ENCODE measurements around the gene ADAMTS8.

ADAMTS8 gene

DNA sequence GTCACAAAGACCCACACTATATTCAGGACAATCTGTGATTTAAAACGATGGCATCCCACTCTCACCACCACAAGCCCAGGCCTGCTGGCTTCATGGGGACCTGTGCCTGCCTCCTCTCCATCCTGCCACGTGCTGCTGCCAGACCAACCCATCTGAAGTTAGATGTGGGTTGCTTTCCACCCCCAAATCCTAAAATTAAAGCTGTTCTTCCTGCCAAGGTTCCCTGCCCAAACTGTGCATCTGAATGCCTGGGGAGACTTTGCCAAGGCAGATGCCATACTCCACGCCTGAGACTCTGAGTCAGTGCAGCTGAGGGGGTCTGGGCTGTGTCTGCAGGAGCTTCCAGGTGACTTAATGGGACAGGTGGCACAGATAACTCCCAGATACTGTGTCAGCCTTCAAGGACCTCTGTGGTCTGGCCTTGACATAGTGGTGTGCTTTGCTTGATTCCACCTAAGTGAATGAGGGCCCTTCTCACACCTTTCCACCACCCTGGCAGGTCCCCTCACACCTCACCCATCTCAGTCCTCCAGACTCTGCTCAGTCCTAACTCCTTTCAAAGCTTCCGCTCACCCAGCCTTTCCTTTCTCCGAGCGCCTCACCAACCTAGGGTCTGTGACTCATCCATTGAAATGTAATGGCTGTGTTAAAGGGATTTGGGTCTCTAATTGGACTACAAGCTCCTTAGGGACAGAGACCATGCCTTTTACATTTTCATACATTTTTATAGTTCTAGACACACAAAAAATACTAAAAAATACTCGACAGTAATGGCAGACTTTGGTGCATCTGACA, 18.6 kb downstream of the ADAMTS8 start:
- H3K27ac Mint-ChIP-seq, result no peak overlapping the region
- H3K36me3 Mint-ChIP-seq (ENCODE audit: low read depth), result no peaks in the 10 kb centered on the region
- no peak overlapping the region for H3K4me3 Mint-ChIP-seq
- peaks cover 2% of the 10 kb centered on the region for H3K4me1 Mint-ChIP-seq (ENCODE audit: low read depth)
- DNase-seq, result no peak
- peaks cover 8% of the 10 kb centered on the region for H3K27me3 Mint-ChIP-seq
- H3K9me3 Mint-ChIP-seq, result no peaks in the 10 kb centered on the region

GRCh38 chr11:130408901-130409300, 19.5 kb downstream of the ADAMTS8 start:
- Mint-ChIP-seq H3K27ac (no peak overlapping the region), H3K4me1 (ENCODE audit: low read depth) (no peaks in the 10 kb centered on the region), H3K27me3 (peaks cover 6% of the 10 kb centered on the region), H3K4me3 (no peak overlapping the region), H3K36me3 (ENCODE audit: low read depth) (no peaks in the 10 kb centered on the region), H3K9me3 (no peaks in the 10 kb centered on the region)
- DNase-seq, result no peak

GRCh38 chr11:130408401-130408890, 20.0 kb downstream of the ADAMTS8 start:
- Mint-ChIP-seq H3K4me3 (no peak overlapping the region), H3K27me3 (peaks cover 6% of the 10 kb centered on the region), H3K36me3 (ENCODE audit: low read depth) (no peaks in the 10 kb centered on the region), H3K9me3 (no peaks in the 10 kb centered on the region), H3K4me1 (ENCODE audit: low read depth) (no peaks in the 10 kb centered on the region), H3K27ac (no peak overlapping the region)
- DNase-seq, result no peak

DNA sequence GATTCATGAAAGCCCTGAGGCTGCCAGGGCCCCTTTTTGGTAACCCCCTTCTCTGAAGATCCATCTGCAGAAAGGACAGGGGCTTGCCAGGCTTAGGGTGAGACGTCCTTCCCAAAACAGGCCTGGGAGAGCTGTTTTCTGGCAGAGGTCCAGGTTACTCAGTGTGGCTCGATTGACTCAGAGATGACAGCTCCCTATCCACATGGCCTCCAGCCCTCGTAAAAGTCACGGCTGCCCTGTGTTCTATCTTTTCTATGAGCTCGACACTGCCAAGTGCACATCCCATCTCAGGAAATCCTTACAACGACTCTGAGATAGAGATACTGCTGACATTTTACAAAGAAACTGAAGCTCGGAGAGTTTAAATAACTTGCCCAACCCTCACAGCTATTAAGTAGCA, 20.4 kb downstream of the ADAMTS8 start:
- Mint-ChIP-seq H3K9me3 (no peaks in the 10 kb centered on the region), H3K4me1 (ENCODE audit: low read depth) (no peaks in the 10 kb centered on the region)

GRCh38 chr11:130405428-130405827, 23.0 kb downstream of the ADAMTS8 start:
- Mint-ChIP-seq H3K4me1 (ENCODE audit: low read depth) (peaks cover 8% of the 10 kb centered on the region), H3K27me3 (peaks cover 11% of the 10 kb centered on the region), H3K4me3 (no peak overlapping the region), H3K27ac (no peak overlapping the region), H3K9me3 (no peaks in the 10 kb centered on the region), H3K36me3 (ENCODE audit: low read depth) (no peaks in the 10 kb centered on the region)
- DNase-seq, result no peak

More for the DNA sequence above, 20.4 kb downstream of the ADAMTS8 start:
- DNase-seq, result no peak
- Mint-ChIP-seq H3K36me3 (ENCODE audit: low read depth) (no peaks in the 10 kb centered on the region), H3K4me3 (no peak overlapping the region), H3K27ac (no peak overlapping the region), H3K27me3 (peaks cover 6% of the 10 kb centered on the region)

GRCh38 chr11:130404727-130405126, 23.7 kb downstream of the ADAMTS8 start:
- peaks cover 13% of the 10 kb centered on the region for H3K4me1 Mint-ChIP-seq (ENCODE audit: low read depth)
- no peaks in the 10 kb centered on the region for H3K36me3 Mint-ChIP-seq (ENCODE audit: low read depth)
- H3K9me3 Mint-ChIP-seq, result no peaks in the 10 kb centered on the region
- H3K4me3 Mint-ChIP-seq, result no peak overlapping the region
- no peak overlapping the region for H3K27ac Mint-ChIP-seq
- H3K27me3 Mint-ChIP-seq, result peaks cover 17% of the 10 kb centered on the region
- no peak for DNase-seq

DNA sequence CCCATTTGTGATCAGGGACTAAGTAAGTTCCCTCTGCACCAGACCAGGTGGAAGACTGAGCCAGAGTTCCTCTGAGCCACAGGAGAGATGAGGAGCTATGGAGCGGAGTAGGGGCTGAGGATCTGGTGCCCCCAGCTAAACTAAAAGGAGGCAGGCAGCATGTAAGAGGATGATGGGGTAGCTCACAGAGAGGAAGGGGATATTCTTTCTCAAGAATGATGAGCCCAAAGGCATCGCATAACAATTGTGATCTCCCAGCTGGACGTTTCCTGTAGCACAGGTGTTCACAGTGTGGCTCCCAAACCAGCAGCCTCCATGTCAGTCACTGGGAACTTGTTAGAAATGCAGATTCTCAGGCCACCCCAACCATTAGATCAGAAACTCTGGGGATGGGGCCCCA, 24.4 kb downstream of the ADAMTS8 start:
- Mint-ChIP-seq H3K4me3 (no peak overlapping the region), H3K27me3 (peaks cover 17% of the 10 kb centered on the region), H3K27ac (no peak overlapping the region), H3K36me3 (ENCODE audit: low read depth) (no peaks in the 10 kb centered on the region), H3K9me3 (no peaks in the 10 kb centered on the region), H3K4me1 (ENCODE audit: low read depth) (peaks cover 13% of the 10 kb centered on the region)
- DNase-seq, result no peak

DNA sequence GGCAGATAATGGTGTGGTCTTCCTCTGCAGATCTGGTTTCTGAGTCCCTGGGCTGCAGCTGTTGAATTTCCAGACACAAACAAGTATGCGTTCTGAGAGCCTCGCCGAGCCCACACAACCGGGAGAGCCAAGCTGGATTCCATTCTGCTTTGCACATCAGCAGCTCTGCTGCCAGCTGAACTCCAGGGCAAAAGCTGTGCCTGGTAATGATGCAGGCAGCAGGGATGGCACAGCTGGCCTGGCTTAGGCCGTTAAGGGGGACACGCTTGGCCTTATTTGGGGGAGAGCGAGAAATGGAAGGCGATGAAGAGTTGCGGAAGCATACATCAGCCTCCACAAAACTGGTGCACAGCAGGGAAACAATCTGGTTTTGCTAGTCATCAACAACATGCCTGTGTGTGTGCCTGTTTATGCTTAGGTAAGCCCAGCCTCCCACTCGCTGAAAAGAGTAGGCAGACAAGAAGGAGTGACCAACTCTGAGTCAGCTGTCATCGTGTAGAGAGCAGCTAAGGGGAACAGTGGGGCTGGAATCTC, 25.1 kb downstream of the ADAMTS8 start:
- no peaks in the 10 kb centered on the region for H3K9me3 Mint-ChIP-seq
- DNase-seq, result no peak
- peaks cover 17% of the 10 kb centered on the region for H3K27me3 Mint-ChIP-seq
- H3K36me3 Mint-ChIP-seq (ENCODE audit: low read depth), result no peaks in the 10 kb centered on the region
- H3K27ac Mint-ChIP-seq, result no peak overlapping the region
- H3K4me1 Mint-ChIP-seq (ENCODE audit: low read depth), result peaks cover 13% of the 10 kb centered on the region
- H3K4me3 Mint-ChIP-seq, result no peak overlapping the region

DNA sequence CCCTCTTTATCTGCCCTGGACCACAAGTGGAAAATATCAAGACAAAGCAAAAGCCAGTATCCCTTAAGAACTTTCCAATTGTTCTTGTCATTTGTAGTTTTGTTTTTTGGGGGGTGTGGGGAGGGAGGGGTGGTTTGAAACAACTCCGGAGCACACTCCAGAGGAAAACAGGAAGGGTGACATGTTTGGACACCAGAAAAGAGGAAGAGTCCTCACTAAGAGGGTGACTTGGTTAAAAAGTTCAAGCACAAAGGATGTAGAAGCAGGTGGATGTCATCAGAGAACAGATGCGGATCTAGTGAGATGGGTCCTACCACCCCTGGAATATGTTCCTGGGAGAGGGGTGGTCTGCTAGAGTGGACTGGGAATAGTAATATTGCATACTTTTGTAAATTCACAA, 25.8 kb downstream of the ADAMTS8 start:
- no peak for DNase-seq
- Mint-ChIP-seq H3K9me3 (no peaks in the 10 kb centered on the region), H3K27me3 (peaks cover 21% of the 10 kb centered on the region), H3K27ac (no peak overlapping the region), H3K36me3 (ENCODE audit: low read depth) (no peaks in the 10 kb centered on the region), H3K4me1 (ENCODE audit: low read depth) (peaks cover 13% of the 10 kb centered on the region), H3K4me3 (no peak overlapping the region)

DNA sequence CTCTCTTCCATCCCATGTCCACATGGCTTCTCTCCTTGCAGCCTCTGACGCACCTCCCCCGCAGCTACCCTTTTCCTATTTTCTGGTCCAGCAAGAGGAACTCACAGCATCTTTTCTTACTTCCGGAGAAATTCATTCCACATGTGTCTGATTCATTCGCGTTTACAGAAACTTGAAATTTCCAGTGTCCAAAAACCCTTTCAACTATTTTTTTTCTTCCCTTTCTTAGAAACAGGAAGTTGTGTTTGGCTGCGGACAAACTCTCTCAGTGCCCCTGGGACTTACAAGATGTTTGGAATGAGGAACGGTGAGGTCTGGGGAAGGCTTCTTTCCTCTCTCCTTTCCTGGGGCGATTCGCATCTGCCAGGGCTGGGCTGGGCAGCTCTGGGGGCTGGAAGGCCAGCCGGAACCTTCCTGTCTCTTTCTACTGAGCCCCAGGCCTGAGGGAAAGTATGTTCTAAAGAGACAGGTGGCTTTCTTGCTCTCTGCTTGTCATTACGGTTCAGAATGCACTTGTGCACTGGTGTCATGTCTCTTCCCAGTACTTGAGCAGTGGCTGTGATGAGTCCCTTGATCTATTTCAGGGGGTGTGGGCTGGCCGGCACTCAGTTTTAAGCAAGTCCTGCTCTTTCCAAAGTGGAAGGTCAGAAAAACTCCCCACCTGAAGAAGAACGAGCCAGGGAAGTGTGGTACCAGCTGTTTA, 27.5 kb downstream of the ADAMTS8 start:
- Mint-ChIP-seq H3K9me3 (no peaks in the 10 kb centered on the region), H3K27me3 (peaks cover 24% of the 10 kb centered on the region), H3K4me1 (ENCODE audit: low read depth) (peaks cover 13% of the 10 kb centered on the region), H3K4me3 (no peak overlapping the region), H3K36me3 (ENCODE audit: low read depth) (no peaks in the 10 kb centered on the region), H3K27ac (no peak overlapping the region)
- DNase-seq, result no peak

- no peak for DNase-seq
- Mint-ChIP-seq H3K36me3 (ENCODE audit: low read depth) (no peaks in the 10 kb centered on the region), H3K4me3 (no peak overlapping the region), H3K27me3 (peaks cover 24% of the 10 kb centered on the region), H3K4me1 (ENCODE audit: low read depth) (peaks cover 13% of the 10 kb centered on the region), H3K9me3 (no peaks in the 10 kb centered on the region), H3K27ac (no peak overlapping the region)
Measured at GRCh38 chr11:130399196-130399595, 29.2 kb downstream of the ADAMTS8 start.

- H3K36me3 Mint-ChIP-seq (ENCODE audit: low read depth), result no peaks in the 10 kb centered on the region
- peaks cover 24% of the 10 kb centered on the region for H3K27me3 Mint-ChIP-seq
- peaks cover 13% of the 10 kb centered on the region for H3K4me1 Mint-ChIP-seq (ENCODE audit: low read depth)
- no peak overlapping the region for H3K27ac Mint-ChIP-seq
- DNase-seq, result no peak
- no peak overlapping the region for H3K4me3 Mint-ChIP-seq
- H3K9me3 Mint-ChIP-seq, result no peaks in the 10 kb centered on the region
Measured at GRCh38 chr11:130397780-130398179, 30.6 kb downstream of the ADAMTS8 start.

DNA sequence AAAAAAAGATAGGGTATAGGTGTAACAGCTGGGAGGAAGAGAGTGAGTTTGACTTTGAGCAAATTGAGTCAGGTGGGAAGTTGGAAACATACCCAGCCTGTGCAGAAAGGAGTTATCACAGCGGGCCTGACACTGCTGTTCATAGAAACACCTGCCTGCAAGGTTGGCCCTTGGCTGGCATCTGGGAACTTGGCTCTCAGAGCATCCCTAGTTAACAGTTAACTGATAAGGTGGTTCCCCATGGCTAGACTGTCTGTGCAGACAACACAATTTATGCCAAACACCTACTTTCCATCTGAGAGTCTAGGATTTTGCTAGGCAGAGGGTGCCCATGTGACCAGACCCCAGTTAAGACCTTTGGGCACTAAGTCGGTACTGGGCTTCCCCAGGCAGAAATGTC, 31.4 kb downstream of the ADAMTS8 start:
- Mint-ChIP-seq H3K27ac (no peak overlapping the region), H3K9me3 (no peaks in the 10 kb centered on the region), H3K27me3 (peaks cover 24% of the 10 kb centered on the region)

GRCh38 chr11:130394615-130395014, 33.8 kb downstream of the ADAMTS8 start:
- H3K27me3 Mint-ChIP-seq, result peaks cover 6% of the 10 kb centered on the region
- no peak overlapping the region for H3K4me3 Mint-ChIP-seq
- peaks cover 2% of the 10 kb centered on the region for H3K4me1 Mint-ChIP-seq (ENCODE audit: low read depth)
- no peaks in the 10 kb centered on the region for H3K9me3 Mint-ChIP-seq
- DNase-seq, result no peak
- no peak overlapping the region for H3K27ac Mint-ChIP-seq
- no peaks in the 10 kb centered on the region for H3K36me3 Mint-ChIP-seq (ENCODE audit: low read depth)

More for the DNA sequence above, 31.4 kb downstream of the ADAMTS8 start:
- Mint-ChIP-seq H3K4me3 (no peak overlapping the region), H3K4me1 (ENCODE audit: low read depth) (peaks cover 13% of the 10 kb centered on the region), H3K36me3 (ENCODE audit: low read depth) (no peaks in the 10 kb centered on the region)
- no peak for DNase-seq

- Mint-ChIP-seq H3K27ac (no peak overlapping the region), H3K9me3 (no peaks in the 10 kb centered on the region), H3K27me3 (no peaks in the 10 kb centered on the region), H3K36me3 (ENCODE audit: low read depth) (no peaks in the 10 kb centered on the region), H3K4me1 (ENCODE audit: low read depth) (peaks cover 18% of the 10 kb centered on the region), H3K4me3 (no peak overlapping the region)
- DNase-seq, result no peak
Measured at GRCh38 chr11:130391711-130392110, 36.7 kb downstream of the ADAMTS8 start.

All from activated T-cell treated with anti-CD3 and anti-CD28 coated beads, Interleukin-2, amount 50 U/mL, for 24 hours (primary cell).